Superior temporal gyrus (tissue), 1 donor: ENCODE data around the gene PLEKHA4.
"Not testable (repeated sequence)": the region's sequence is repeated elsewhere in the genome, so short reads cannot be mapped to it uniquely, and the experiment has no call there.

Experiments
- DNase-seq: peaks from one replicate; pipeline ENCODE4 v3.0.0-alpha.2; 2016; ENCODE audit errors: extremely low spot score

PLEKHA4 gene

DNA sequence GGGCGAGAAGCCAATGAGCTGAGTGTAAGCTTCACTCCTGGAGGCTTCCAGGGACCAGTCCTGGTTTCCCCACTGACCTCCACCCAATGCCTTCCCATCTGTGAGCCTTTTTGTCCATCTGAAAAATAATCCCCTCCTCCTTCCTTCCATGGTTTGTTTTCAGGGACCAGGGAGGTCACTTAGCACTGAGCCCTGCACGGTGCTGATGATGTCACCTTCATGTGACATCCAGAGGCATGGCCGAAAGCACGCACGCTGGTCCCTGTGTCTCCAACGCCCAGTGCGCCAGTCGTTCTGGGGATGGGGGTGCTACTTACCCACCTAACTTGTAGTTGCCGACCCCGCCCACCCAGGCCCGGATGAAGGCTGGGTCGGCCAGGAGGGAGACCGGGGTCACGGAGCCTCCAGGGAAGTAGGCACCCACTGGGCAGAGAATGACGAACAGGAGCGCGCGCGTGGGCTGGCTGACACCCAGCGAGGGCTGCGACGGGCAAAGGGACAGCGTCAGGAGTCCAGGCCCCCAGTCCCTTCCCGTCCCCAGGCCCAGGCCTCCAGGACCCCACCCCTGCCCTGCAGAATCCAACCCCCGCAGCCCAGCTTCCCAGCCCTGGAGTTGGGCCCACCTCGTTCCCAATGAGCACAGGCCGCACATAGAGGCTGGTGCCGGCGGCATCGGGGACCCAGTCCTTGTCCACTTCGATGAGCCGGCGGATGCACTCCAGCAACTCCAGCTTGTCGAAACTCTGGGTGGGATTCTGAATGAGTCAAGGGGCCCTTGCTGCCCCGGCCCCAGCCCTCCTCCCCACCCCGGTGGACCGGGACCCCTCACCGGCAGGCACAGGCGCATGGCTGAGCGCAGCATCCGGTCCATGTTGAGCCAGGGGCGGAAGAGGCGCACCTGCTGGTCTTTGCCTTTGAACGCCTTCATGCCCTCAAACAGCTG, 68.8 kb downstream of the PLEKHA4 start:
- no peak for DNase-seq

DNA sequence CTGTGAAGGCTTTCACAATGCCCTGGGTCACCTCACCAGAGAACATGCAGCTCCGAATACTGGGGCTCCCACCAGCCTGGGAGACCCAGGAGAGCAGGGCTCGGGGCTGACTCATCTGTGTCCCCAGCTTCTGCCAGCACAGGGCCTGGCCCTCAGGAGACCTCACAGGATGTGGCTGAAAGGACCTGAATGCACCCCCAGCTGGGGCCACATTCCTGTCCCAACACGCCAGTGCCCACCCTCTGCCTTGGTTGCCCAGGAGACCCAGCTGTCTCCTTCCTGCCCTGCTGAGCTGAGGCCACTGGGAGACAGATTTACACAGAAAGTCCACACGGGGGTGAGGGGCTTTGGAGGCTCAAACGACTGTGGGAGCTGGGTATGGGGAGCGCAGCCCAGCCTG, 69.5 kb downstream of the PLEKHA4 start:
- no peak for DNase-seq

DNA sequence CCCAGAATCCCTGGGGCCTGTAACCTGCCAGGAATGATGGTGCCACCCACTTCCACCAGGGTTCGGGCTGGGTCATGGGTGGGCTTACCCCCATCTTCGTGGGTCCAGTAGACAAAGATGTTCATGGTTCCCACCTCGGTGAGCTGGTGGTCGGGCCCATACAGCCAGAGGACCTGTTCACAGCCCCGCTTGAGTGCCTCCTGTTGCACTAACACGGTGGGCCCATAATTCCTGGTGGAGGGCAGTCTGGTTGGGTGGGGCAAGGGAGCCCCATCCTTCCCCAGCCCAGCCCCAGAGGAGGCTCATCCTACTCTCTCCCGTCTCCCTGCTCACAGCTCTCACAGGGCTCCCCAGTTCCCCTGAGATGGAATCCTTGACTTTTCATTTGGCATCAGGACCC, 71.3 kb downstream of the PLEKHA4 start:
- no peak for DNase-seq

DNA sequence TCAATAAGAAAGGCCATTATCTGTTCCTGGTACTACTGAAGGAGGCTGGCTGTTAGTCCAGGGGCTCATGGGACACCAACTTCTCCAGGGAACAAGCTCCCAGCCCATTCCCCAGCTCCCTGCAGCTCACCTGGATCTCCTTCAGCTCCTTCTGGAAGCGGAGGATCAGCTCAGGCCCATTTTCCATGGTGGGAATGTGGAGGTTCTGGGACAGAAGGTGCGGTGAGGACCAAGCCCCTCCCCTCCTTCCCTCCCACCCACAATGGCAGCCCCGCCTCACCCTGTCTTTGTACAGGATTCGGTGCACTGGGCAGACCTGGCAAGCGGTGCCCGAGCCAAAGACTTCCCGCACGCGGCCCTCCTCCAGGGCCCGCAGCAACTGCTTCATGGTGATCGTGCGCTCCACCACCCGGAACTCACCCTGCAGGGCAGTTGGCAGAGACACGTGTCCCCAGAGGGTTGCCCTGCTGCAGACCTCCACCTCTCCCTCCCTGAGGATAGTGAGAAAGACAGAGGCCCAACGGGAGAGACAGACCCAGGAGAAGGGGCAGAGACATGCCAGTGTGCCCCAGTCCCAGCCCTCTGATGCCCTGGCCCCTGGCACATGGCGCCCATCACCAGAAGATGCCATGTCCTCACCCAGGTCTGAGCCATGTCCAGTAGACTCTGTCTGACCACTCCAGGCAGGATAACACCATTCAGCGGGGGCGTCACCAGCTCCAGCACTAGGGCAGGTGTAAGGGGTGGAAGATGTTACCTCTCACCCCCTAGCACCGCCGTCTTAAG, 71.9 kb downstream of the PLEKHA4 start:
- DNase-seq: no peak

DNA sequence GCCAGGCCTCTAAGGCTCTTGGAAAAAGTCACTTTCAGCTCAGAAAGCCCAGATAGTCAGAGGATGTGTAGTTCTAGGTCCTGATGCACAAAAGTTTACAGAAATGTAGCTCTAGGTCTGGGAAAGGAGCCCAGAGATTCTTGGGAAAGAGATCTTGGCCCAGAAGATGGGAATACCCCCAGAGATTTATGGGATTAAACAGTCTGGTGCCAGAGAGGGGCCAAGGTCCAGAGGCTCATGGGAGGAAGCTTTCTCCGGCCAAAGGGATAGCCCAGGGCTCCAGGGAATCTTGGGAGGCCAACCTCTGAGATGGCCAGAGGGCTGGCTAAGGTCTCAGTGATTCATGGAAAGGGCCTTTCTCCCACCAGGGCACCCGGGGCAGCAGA, 72.7 kb downstream of the PLEKHA4 start:
- DNase-seq: no peak

DNA sequence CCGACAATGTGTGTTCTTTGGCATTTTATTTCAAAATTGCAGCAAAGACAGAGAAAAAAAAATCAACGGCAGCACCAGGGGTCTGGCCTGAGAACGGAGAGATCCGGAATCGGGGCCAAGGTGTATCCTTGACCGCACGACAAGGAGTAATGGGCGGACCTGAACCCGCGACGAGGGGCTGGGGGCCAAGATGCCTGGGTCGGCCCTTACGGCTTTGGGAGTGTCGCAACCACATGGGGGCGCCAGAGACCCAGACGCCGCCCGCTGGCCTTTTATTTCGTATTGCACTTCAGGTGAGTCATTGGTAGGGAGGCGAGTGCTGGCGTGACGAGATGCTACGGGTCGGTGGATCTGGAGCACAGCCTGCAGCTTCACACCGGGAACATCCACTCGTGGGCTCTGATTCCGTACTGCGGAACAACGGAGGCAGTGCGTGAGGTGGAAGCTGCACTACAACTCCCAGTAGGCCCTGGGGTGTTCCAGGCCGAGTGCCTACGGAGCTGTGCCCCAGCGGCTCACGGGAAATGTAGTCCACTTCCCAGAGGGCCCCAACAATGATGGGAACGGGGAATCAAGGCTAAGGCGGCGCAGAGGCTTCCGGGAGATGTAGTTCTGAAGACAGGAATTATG, 73.2 kb downstream of the PLEKHA4 start:
- DNase-seq: peak; percentile 98

DNA sequence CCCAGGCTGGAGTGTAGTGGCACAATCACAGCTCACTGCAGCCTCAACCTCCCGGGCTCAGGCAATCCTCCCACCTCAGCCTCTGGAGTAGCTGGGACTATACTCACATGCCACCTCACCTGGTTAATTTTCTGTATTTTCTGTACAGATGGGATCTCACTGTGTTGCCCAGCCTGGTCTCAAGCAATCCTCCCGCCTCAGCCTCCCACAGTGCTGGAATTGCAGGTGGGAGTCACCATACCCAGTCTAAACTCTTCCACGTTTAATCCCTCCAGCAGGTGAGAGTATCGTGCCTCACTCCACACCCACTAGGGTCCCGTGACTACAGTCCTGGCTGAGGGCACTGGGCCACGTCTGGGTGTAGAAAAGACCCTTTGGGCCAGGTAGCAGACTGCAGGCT, 74.1 kb downstream of the PLEKHA4 start:
- DNase-seq: no peak

DNA sequence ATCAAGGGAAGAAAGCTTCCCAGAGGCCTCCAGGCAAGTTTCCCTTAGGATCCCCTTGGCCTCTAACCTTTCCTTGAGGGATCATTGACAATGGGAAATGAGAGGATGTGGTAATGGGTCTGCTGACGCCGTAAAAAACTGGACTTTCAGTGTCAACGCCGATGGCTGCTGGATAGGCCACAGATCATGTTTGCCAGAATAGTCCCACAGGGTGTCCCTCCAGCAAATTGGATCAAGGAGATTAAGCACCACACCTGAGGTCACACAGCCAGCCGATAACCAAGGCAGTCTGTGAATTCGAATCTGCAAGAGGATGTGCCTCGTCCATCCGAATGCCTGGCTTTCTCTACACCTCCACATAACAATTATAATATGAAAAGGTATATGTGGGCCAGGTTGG, 75.1 kb downstream of the PLEKHA4 start:
- no peak for DNase-seq

DNA sequence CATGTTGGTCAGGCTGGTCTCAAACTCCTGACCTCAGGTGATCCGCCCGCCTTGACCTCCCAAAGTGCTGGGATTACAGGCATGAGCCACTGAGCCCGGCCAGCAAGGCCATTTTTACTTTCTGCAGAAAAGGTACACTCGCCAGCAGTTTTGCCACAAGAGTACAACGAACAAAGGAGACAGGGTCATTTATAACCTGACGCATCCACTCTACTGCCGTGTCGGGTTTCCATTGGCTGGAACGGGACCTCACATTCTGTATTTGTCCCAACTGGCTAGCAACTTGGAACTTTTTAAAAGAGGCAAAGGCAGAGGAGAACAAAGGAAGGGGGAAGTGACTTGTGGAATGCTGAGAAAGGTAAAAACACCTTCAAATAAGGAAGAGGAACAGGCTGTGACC, 81.1 kb downstream of the PLEKHA4 start:
- DNase-seq: not testable (repeated sequence)
